ENCODE data around the gene SLC9A8.

SLC9A8 gene

DNA sequence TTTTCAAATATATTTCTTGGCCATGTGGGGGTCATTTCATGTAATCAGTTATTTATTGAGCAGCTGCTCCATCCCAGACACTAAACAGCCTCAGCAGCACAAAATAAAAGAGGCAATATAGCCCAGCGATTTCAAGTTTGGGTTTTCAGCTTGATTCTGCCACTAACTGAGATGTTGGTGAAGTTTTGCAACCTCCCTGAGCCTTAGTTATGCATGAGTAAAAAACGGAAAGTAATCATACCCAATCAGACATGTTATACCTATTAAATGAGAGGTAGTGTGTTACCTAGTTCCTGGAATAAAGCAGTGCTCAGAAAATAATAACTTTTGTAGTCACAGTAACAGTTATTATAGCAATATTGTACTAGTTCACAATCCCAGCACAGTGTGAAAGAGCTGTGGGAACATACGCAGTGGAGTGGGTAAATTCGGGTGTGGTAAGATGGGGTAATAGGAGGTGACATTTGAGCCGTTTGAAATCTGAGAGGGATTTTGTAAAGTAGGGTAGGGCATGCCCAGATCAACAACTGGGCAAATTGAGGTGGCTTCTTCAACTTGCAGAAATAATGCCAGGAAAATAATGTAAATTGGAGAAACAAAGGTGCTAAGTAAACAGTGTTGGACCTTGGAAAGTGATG is 1.5 kb downstream of the SLC9A8 start:
- DNase-seq, result no peak

DNA sequence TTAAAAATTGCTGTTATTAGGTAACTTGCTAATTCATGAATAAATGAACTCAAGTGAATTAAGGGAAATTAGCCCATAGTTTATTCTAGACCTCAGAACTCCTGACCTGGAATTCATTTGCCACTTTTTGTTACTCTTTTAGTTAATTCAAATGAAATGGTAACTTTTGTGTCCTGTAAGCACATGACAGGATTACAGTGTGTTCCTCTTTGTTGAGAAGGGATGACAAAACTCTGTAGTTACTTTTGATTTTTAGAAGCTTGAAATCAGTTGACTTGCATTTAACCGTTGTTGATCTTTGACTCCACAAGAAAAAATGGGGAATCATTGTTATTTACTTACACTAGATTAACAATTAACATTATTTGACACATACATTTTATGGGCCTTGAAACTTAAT is 6.2 kb downstream of the SLC9A8 start:
- DNase-seq, result no peak

DNA sequence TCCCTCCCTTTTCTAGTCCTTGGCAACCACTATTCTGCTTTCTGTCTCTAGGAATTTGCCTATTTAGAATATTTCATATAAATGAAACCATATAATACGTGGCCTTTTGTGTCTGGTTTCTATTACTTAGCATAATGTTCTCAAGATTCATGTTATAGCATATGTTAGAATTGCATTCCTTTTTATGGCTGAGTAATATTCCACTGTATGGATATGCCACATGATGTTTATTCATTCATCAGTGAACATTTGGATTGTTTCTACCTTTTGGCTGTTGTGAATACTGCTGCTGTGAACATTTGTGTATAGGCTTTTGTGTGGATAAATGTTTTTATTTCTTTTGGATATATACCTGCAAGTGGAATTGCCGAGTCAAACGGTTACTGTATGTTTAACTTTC is 7.1 kb downstream of the SLC9A8 start:
- no peak for DNase-seq

DNA sequence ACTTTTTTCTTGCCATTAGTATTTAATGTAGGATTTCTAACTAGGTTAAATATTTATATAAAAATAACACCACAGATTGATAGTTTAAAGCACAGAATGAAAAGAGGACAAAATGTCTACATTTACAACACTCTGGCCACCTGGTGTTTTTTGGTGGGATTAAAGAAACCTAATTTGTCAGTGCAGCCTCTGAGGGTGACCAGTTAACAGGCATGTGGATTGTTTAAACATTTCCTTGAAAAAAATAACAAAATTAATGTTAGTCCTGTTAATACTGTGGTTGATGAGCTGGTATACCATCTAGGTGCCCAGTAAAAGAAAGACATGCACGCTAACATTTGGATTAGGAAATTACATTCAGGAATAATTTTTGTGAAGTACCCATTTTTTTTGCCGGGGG is 8.8 kb downstream of the SLC9A8 start:
- DNase-seq, result no peak

DNA sequence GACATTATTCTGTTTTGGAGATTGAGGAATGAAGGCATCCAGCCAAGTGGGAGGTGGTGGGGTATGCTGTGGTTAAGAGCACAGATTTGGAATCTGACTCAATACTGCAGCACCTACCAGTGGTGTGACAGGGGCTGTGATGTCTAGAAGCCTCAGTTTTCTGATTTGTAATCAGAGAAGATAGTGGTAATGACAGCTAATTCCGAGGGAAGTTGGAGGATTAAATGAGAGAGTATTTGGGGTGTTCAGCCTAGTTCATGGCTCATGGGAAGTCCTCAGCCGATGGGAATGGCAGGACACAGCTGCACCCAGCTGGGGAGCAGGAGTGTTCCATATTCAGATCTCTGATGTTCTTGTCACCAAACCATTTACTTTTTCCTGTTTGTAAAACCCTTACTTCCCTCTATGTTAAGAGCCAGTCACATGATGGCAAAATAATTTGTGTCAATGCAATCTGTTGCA is 9.3 kb downstream of the SLC9A8 start:
- no peak for DNase-seq

DNA sequence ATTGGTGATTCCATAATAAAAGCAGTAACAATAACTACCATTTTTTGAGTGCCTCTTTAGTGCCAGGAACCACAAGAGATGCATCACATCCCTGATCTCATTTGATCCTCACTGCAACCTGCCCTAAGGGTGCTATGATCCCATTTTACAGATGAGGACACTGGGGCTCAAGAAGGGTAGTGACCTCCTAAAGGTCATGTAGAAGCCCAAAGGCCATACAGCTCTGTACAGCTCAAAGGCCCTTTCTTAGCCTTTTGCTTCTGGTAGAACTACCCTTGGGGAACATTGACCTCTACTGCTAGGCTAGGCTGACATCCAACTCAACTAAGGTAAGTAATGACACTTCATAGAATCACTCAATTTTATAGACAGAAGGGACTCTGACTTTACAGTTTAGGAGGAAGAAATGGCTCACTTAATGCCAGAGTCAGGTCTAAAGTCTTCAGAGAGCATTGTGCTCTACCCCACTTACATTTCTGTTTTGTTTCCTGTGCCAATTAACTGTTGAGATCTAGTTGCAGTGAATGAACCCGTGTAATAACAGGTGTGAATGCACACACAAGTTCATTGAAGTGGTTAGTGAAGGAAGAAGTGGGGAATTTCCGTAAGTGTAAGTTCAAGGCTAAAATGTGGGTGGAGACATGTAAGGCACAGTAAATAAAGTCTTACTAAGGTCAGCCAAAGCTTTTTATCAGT is 10.7 kb downstream of the SLC9A8 start:
- DNase-seq, result no peak

DNA sequence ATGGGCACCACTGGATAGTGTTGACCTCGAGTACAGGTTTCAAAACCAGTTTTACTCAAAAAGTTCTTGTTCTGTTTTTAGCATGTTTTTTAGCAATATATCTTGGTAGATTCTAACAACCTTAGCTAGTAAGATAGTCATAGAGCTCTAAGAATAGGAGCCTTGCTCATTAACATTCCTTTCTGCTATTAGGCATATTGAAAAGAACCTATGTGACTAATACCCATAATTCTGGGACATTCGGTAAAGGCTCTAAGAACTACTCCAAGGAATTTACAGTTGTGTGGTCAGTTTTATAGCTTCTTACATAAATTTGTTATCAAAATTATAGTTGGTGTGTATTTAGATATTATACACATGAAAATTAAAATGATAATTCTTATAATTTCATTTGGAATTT is 11.6 kb downstream of the SLC9A8 start:
- DNase-seq, result no peak

DNA sequence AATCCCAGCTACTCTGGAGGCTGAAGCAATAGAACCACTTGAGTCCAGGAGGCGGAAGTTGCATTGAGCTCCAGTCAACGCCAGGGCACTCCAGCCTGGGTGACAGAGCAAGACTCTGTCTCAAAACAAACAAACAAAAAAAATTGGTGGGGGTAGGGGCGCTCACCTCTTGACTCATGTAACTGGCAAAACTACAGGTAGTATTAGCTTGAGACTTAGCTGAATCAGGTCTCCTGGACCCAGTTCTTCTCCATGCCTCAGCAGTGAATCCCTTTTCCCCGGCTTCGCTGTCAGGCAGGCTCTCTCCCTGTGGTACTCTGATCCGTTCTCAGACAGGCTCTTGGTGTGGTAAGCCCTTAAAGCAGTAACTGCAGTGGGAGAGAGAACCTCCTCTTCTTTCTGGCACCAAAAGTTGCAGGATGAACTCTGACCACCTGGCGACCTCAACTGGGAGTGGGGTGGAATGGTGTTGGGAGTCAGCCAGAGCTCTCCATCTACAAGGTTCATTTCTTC is 12.9 kb downstream of the SLC9A8 start:
- no peak for DNase-seq

DNA sequence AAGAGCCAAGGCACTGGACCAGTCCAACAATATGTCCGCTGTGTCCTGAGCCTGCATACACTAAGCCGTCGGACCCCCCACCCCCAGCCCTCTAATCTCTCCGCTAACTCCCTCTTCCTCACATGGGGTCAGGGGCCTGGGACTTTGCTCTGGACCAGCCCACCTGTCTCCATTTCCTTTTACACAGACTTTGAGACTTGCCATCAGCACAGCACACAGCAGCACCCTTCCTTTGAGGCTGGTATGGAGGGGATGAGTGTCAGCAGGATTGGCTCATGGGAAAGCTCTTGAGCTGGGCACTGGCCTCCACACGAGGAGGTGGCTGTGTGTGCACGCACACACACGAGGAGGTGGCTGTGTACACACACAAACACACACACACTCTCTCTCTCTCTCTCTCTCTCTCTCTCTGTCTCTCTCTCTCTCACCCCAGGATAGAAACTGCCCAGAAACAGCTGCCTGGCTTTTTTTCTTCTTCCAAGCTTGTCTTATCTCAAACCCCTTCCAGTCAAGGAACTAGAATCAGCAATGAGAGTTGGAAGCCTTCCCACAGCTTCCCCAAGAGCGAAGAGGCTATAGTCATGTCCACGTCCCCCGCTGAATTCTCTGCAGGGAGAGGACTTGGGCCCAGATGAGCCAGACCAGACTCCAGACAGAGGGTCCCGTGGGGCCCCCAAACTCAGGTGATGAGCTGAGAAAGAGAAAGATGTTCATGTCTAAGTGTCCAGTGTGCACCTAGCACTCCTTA is 18.6 kb downstream of the SLC9A8 start:
- no peak for DNase-seq

DNA sequence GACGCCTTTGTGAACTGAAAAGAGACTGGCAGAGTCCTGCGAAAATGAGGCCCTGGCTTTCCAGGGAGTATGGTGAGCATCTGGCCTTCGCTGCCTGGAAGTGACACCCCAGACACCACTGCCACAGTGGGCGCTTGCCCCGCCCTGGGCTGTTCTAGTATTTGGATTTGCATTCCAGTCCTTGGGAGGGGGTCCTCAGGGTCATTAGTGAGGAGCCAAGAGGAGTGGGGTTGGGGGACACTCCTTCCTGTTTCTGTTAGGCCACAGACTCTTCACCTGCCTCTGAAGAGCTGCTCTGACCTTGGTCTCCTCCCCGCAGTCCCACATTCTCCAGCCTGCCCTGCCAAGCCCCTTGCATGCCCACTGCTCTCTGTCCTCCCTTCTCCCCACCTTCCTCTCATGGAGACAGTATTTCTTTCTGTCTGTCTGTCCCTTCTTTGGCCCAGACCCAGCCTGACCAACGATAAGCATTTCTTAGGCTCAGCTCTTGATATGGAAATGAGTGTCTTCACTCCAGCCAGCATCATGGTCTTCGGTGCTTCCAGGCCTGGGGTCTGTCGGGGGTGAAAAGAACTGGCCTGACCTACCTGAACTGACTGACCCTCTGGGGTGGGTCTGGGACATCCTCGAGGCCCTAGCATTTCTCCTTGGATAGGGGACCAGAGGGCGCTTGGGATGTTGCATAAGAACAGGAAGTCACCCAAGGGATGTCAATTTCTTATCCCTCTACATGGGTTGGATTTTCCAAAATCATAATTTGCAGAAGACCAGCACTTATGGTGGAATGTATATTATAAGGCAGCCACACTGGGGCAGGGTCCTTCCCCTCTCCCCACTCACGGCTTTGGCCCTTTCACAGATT is 19.4 kb downstream of the SLC9A8 start:
- no peak for DNase-seq

DNA sequence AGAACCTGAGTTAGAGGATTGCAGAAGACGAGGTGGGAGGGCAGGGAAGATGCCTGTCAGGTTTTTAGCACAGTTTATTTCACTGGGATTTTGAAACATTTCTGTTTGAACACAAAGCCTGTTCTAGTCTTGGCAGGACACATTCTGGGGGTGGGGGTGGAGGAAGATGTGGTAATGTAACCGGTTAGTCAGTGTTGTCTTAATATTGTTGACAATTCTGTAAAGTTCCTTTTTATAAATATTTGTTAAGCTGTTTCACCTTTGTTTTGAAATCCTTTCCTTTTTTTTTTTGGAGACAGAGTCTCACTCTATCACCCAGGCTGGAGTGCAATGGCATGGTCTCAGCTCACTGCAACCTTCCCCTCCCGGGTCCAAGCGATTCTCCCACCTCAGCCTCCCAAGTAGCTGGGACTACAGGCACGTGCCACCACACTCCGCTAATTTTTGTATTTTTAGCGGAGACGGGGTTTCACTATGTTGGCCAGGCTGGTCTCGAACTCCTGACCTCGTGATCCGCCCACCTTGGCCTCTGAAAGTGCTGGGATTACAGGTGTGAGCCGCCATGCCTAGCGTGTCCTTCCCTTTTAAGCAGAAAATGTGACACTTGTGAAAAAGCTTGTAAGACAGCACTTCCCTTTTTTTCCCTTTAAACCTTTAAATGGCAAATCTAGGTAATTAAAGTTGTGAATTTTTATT is 20.2 kb downstream of the SLC9A8 start:
- DNase-seq, result no peak

DNA sequence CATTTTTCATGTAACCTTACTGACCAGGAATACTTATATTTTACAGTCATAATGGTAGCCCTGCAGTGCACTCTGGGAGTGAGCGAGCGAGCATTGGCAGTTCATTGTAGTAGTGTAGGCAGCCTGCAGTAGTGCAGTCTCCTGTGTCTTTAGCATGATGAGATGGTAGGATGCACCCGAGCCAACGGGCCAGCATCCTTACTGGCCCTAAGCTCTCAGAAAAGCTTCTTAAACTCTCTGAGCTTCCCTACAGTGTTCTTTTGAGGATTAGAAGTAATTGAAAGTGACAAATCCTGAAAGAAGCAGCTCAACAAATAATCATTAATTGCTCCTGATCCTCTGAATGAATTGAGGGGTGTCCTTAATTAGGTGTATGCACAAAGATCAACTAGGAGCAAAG is 20.9 kb downstream of the SLC9A8 start:
- no peak for DNase-seq

DNA sequence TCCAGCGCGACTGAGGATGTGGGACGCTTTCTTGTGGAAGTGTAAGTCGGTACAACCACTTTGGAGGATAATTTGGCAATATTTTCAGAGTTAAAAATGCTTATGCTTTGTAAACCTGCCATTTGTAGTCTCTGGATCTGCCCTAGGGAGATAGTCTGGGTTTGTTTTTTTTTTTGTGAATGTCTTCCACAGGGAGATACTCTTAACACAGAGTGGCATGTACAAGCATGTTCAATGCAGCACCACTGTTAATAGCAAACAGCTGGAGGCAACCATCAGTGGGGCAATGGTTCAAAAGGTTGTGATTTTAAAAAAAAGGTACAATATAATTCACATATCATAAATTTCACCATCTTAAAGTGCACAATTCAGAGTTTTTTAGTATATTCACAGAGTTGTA is 22.4 kb downstream of the SLC9A8 start:
- no peak for DNase-seq

DNA sequence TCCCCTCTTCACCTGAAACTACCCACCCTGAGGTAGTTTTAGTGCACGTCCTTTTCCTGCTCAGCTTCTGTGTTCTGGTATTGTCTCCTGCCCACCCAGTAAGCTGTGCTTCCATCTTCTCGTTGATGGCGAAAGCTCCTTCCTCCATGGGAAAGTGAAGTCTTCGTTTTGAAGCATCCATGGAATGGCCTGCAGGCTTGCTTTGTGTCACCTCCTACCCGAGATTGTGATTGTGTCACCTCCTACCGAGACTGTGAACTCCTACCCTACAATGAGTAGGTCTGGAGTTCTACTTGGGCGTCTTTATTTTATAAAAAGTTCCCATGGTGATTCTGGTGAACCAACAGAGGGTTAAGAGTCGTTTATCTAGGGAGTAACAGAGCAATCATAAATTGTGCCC is 25.9 kb downstream of the SLC9A8 start:
- DNase-seq, result no peak

DNA sequence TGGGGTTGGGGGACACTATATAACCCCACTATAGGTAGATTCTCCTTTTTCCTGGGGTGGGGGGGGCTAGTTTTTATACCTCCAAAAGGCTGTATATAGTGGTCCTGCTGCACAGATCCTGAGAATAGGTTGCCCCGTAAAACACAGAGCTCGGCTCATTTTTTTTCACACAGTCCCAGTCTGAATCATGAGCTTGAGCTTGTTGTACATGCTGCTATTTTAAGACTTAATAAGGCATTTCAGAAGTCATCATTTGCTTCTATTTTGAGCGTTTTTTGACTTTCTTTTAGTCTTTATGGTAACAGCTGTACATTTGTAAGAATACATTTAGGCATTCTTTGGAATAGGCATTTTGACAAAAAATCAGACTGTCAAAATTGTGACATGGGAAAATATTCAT is 30.5 kb downstream of the SLC9A8 start:
- no peak for DNase-seq

DNA sequence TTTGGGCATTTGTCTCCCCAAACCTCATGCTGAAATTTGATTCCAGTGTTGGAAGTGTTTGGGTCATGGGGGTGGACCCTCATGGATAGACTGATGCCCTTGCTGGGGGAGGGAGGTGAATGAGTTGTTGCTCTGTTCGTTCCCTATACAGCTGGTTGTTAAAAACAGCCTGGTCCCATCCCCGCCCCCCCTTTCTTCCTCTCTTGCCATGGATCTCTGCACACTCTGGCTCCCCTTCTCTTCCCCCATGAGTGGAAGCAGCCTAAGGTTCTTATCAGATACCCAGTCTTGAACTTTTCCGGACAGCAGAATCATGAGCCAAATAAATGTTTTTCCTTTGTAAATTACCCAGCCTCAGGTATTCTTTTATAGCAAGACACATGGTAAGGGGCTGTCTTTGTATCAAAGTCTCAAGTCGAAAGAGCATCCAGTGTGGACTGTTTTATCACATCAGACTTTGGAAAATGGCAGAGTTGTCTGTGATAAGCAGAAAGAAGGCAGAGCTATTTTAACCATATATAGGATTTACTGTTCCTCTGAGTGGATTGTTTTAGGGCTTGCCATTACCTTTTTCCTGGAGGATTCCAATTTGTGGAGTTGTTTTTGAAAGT is 31.2 kb downstream of the SLC9A8 start:
- DNase-seq, result no peak

DNA sequence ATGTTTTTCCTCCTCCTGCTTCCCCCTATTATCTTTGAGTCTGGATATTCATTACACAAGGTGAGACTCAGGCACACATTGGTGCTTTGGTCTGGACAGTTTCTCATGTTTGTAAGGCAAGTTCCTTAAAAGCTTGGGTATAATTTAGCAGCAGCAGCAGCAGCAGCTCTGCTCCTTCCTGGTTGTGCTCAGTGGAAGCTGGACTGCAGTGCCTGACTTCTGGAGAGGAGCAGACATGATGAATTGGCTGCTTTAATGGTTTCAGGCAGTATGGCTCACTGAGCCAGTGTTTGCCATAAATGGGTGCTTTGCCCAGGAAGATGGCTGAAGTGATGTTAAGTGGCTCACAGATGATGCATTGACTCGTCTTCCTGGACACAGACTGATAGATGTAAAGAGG is 32.4 kb downstream of the SLC9A8 start:
- no peak for DNase-seq

DNA sequence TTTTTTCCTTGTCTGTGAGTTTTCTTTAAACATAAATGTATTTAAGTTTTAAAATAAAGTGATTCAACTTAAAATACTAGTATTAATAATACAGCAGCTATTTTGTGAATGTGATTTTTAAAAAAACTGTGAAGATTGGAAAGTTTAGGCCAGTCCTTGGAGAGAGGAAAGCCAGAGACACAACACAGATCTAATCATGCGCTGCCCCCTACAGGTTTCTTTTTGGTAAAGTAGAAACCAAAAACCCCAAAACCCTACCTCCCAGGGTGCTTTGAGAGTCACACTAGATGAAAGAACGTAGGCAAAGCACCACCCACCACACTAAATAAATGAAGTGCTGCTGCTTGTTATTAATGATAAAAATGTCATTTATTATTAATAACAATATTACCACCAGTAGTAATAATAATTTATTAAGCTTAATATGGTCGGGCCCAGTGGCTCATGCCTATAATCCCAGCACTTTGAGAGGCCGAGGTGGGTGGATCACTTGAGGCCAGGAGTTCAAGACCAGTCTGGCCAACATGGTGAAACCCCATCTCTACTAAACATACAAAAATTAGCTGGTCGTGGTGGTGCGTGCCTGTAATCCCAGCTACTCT is 33.7 kb downstream of the SLC9A8 start:
- DNase-seq, result peak; percentile 68

DNA sequence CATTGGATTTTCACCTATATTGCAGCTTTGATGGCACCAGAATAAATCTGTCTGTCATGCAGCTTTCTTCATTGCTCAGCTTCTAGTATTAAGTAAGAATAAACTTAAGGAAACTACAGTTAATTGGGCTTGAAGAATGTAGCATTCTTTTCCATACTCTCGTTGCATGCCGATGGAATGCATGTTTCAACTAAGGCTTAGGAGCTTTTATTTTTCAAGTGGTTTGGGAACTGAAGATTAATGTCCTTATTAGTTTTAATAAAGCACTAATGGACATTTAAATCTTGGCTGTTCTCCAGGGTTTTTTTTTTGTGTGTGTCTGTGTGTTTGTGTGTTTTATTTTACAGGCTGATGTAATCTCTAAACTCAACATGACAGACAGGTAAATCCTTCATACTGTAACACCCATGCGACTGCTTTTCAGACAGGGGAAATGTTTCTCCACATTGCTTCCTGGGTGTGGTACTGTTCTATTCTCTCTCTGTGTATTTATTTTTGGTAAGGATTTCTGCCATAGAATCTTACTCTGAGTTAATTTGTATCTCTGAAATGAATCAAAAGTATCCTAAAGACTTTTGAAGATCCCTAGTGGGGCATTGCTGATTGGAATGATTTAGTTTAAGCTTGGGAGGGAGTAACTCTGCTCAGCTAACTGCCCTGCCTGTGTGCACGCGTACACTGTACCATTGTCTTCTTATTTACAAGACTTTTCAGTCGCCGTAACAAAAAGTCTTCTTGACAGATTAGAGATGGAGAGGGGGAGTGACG is 38.0 kb downstream of the SLC9A8 start:
- DNase-seq, result no peak

DNA sequence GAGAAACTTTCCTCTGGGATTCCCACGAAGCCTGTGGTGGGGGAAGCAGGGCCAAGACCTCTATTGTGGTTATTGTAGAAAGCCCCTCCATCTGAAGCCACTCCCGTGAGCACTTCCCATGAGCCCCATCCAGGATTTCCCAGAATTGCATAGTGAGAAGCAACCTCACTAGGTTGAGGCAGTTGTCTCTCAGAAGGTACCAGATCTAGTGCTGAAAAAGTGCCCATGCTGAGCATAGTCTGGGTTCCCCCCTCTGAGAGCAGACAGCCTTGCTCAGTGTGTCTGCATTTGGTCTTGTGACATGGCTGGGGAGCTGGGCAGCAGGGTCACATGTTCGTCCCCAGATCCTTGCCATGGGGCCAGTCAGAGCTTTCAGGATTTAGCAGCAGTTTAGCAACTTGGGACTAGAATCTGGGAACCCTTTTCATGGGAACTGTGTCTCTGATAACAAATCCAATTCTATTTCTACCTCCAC is 38.6 kb downstream of the SLC9A8 start:
- DNase-seq, result no peak

DNA sequence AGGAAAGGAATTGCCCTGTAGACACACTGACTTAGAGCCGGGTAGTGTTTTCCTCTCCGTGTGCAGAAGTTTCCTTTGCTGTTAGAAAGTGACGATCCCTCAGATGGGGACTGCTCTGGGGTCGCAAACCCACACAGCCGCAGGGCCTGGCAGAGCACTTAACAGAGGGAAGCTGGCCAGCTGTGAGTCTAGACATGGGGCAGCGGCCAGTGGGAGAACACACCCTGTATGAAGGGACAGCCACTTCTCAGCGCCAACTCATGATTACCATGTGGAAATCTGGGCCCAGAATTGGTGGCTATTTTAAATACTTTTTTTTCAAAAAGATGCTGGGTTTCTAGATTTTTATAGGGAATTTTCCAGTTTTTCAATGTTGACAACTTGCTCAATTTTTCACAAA is 39.4 kb downstream of the SLC9A8 start:
- no peak for DNase-seq
